Ascending aorta (tissue), 2 donors: ENCODE data around the gene DPYSL3. TPM values are rescaled to one million over a fixed set of nuclear protein-coding genes. Genes with fewer than 3 reads are reported as not detected.

Source experiments
- DNase-seq, 2 donors: peaks; one replicate each; pipeline ENCODE4 v3.0.0-alpha.2; 2019; ENCODE audit warnings: low spot score in 2 of 2
- H3K27ac ChIP-seq, 2 donors: fragments of 200-600 bp; sonication (generic); one replicate each; pipeline ENCODE4 v1.5.1; 2016 to 2017; ENCODE audit warnings: mild to moderate bottlenecking in 1 of 2
- H3K27me3 ChIP-seq: fragments of 200-600 bp; sonication (generic); one replicate; pipeline ENCODE4 v1.5.1; 2017
- H3K36me3 ChIP-seq, 2 donors: fragments of 200-600 bp; sonication (generic); one replicate each; pipeline ENCODE4 v1.5.1; 2016
- H3K4me1 ChIP-seq, 2 donors: fragments of 200-600 bp; sonication (generic); one replicate each; pipeline ENCODE4 v1.5.1; 2016 to 2017; ENCODE audit warnings: mild to moderate bottlenecking in 1 of 2
- H3K4me3 ChIP-seq, 2 donors: fragments of 200-600 bp; sonication (generic); one replicate each; pipeline ENCODE4 v1.5.1; 2016 to 2017; ENCODE audit warnings: mild to moderate bottlenecking in 1 of 2
- H3K9me3 ChIP-seq, 2 donors: fragments of 200-600 bp; sonication (generic); one replicate each; pipeline ENCODE4 v1.5.1; 2016
- intact Hi-C: fragments of 100-400 bp; cut with DNase I; formaldehyde crosslinking; loops from one replicate; pipeline ENCODE4 v1.15.1; 2023
- total RNA-seq: library from RNA; depleted of rRNA; stranded (reverse); fragments of >200 nt; gene quantifications from one replicate; pipeline ENCODE4 v1.1.0, GENCODE V29; 2016
- TF ChIP-seq, protein P1 (sequence below), 3 experiments: fragments of 200-600 bp in 2 of 3; fragments of 450-650 bp in 1 of 3; sonication (generic) in 2 of 3; IDR thresholded peaks; one replicate each; pipeline ENCODE4 v1.5.1; 2016 to 2019; ENCODE audit warnings: antibody characterized with exemption in 3 of 3, mild to moderate bottlenecking in 1 of 3, moderate library complexity in 1 of 3

The DPYSL3 gene
- total RNA-seq, 1 donor from 2014 or later, result 110 TPM

- intact Hi-C loops, result no loop called here
- Histone ChIP-seq H3K27ac (peak overlapping the region; percentile 37 to 67), H3K9me3 (no peaks in the 10 kb centered on the region), H3K4me1 (peaks cover 0 to 29% of the 10 kb centered on the region in 2 donors), H3K4me3 (no peak overlapping the region), H3K36me3 (peaks cover 0 to 7% of the 10 kb centered on the region in 2 donors), H3K27me3 (no peaks in the 10 kb centered on the region)
- no peak for DNase-seq
- TF ChIP-seq, protein P1, sequence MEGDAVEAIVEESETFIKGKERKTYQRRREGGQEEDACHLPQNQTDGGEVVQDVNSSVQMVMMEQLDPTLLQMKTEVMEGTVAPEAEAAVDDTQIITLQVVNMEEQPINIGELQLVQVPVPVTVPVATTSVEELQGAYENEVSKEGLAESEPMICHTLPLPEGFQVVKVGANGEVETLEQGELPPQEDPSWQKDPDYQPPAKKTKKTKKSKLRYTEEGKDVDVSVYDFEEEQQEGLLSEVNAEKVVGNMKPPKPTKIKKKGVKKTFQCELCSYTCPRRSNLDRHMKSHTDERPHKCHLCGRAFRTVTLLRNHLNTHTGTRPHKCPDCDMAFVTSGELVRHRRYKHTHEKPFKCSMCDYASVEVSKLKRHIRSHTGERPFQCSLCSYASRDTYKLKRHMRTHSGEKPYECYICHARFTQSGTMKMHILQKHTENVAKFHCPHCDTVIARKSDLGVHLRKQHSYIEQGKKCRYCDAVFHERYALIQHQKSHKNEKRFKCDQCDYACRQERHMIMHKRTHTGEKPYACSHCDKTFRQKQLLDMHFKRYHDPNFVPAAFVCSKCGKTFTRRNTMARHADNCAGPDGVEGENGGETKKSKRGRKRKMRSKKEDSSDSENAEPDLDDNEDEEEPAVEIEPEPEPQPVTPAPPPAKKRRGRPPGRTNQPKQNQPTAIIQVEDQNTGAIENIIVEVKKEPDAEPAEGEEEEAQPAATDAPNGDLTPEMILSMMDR (IDR thresholded peaks at IDR 0.05), result no peak
Measured at GRCh38 chr5:147427521-147428401, 82.1 kb downstream of the DPYSL3 start.

DNA sequence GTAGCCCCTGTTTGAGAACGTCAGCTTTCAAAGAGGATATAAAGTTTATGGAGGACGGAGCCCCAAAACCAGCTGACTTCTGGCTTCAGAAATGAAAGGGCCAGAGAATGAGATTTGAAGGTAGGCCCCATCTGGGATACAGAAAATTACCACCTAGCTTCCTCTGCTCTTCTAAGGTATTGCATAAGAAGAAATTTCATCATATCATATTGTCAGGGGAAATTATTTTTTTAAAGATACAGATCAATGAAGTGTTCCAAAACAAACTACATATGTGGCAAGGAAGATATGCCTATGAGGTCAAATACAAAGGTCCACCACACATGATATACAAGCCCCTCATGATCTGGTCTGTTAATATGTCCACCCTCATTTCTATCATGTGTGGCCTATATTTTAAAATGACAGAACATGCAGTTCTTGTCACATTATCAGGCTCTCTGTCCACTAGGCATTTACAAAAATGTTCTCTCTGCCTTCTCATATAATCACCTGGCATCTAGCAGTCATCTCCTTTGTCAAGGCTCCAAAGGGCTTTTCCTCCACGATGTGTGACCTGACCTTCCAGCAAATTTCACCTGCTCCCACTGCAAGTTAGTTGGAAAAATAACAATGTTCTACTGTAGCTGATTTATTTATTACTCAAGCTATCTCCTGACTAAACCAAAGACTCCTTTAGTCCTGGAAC lies 83.1 kb downstream of the DPYSL3 start:
- no peak for DNase-seq
- intact Hi-C loops, result no loop called here
- Histone ChIP-seq H3K27me3 (no peaks in the 10 kb centered on the region), H3K27ac (peak overlapping the region; percentile 37 to 67), H3K9me3 (no peaks in the 10 kb centered on the region), H3K4me3 (no peak overlapping the region), H3K4me1 (peaks cover 0 to 25% of the 10 kb centered on the region in 2 donors), H3K36me3 (peaks cover 0 to 12% of the 10 kb centered on the region in 2 donors)
- TF ChIP-seq, protein P1 (IDR thresholded peaks at IDR 0.05), result no peak

DNA sequence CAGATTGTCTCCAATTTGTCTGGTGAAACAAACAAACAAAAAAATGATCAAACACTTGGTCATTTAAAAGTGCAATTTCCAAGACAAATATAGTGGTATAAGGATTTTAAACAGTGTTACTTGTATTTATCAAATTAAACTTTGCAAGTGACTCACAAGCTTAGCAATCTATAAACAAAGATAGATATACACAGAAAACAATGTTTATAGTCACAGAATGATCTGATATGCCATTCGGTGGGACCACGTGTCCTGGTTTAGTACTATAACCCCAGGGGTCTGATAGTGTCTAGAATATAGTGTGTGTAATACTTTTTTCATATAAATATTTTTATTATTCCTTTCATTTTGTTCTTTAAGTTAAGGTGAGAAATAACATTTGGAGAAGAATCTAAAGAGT lies 91.3 kb downstream of the DPYSL3 start:
- Histone ChIP-seq H3K27ac (peak overlapping the region; percentile 81 to 98), H3K4me1 (peaks cover 9 to 34% of the 10 kb centered on the region in 2 donors), H3K4me3 (no peak overlapping the region), H3K27me3 (no peaks in the 10 kb centered on the region), H3K36me3 (peaks cover 23 to 32% of the 10 kb centered on the region in 2 donors), H3K9me3 (no peaks in the 10 kb centered on the region)
- intact Hi-C loops, result no loop called here
- TF ChIP-seq, protein P1 (IDR thresholded peaks at IDR 0.05), result no peak
- no peak for DNase-seq

- Histone ChIP-seq H3K27ac (peak overlapping the region; percentile 81 to 98), H3K36me3 (peaks cover 24 to 25% of the 10 kb centered on the region in 2 donors), H3K9me3 (no peaks in the 10 kb centered on the region), H3K4me1 (peaks cover 15 to 46% of the 10 kb centered on the region in 2 donors), H3K27me3 (no peaks in the 10 kb centered on the region), H3K4me3 (peak overlapping the region in 1 of 2 donors; percentile 19)
- intact Hi-C loops, result no loop called here
- peak; percentile 41 to 91 for DNase-seq
- TF ChIP-seq, protein P1 (IDR thresholded peaks at IDR 0.05), result no peak
Measured at GRCh38 chr5:147417135-147417813, 92.6 kb downstream of the DPYSL3 start.

GRCh38 chr5:147415651-147416050 lies 94.2 kb downstream of the DPYSL3 start:
- Histone ChIP-seq H3K27ac (peak overlapping the region; percentile 81 to 98), H3K4me1 (peaks cover 23 to 57% of the 10 kb centered on the region in 2 donors), H3K36me3 (peaks cover 25 to 28% of the 10 kb centered on the region in 2 donors), H3K27me3 (no peaks in the 10 kb centered on the region), H3K4me3 (no peak overlapping the region), H3K9me3 (no peaks in the 10 kb centered on the region)
- intact Hi-C loops, result no loop called here
- DNase-seq, result no peak
- TF ChIP-seq, protein P1 (IDR thresholded peaks at IDR 0.05), result no peak
